GM13976 (cell line): Measurements from ENCODE around the gene BAIAP3.

Experiments
- DNase-seq: peaks from one replicate; pipeline ENCODE4 v3.0.0; 2012; ENCODE audit warnings: low spot score
- CTCF ChIP-seq: IDR thresholded peaks from 2 replicates; pipeline ENCODE4 v1.5.1; 2012; ENCODE audit warnings: borderline replicate concordance, mild to moderate bottlenecking; ENCODE audit not compliant: insufficient read depth; ENCODE audit errors: extremely low read depth, missing control alignments, control extremely low read depth
- in situ Hi-C: fragments of 300-500 bp; cut with MboI; formaldehyde crosslinking; loops from one replicate; pipeline ENCODE4 v1.12.0; 2022; ENCODE audit warnings: low sequenced_read_pairs, mixed read lengths, inconsistent platforms; ENCODE audit not compliant: unreplicated experiment

BAIAP3 gene

GRCh38 chr16:1371054-1371978, 37.9 kb downstream of the BAIAP3 start:
- DNase-seq: no peak
- in situ Hi-C loops: no loop called here
- TF ChIP-seq CTCF: no peak

GRCh38 chr16:1372292-1372950, 39.0 kb downstream of the BAIAP3 start:
- TF ChIP-seq CTCF: no peak
- in situ Hi-C loops: no loop called here
- DNase-seq: no peak

- no peak for TF ChIP-seq CTCF
- in situ Hi-C loops: no loop called here
- DNase-seq: no peak
Measured at GRCh38 chr16:1374418-1375297, 41.2 kb downstream of the BAIAP3 start.

GRCh38 chr16:1375298-1375640, 41.8 kb downstream of the BAIAP3 start:
- in situ Hi-C loops: no loop called here
- no peak for TF ChIP-seq CTCF
- no peak for DNase-seq

- DNase-seq: no peak
- in situ Hi-C loops: no loop called here
- TF ChIP-seq CTCF: no peak
Measured at GRCh38 chr16:1375741-1376410, 42.4 kb downstream of the BAIAP3 start.
